HCT116 (cell line): ENCODE measurements around the gene DPH3. TPM values are rescaled to one million over a fixed set of nuclear protein-coding genes. Genes with fewer than 3 reads are reported as not detected.

ENCODE experiments used
- ATAC-seq: fragments of 200-7000 bp; cut with Tn5 transposase; 2 replicates; pipeline ENCODE4 v1.9.1; 2020; ENCODE audit warnings: mild to moderate bottlenecking, moderate library complexity
- BruUV-seq: library from RNA; stranded (reverse); fragments of 400-500 nt; replicated peaks from 2 replicates; lab custom pipeline; 2021; lab: Mats Ljungman, UMichigan
- CTCF ChIA-PET: fragments of 300-600 bp; sonication (Branson Sonifier 250); formaldehyde crosslinking; loops from one replicate; lab custom pipeline; 2021; ENCODE audit warnings: antibody characterized with exemption; lab: Charles Lee
- POLR2A ChIA-PET: fragments of 300-600, 350-600 bp; sonication (Branson Sonifier 250); formaldehyde crosslinking; loops from one replicate; lab custom pipeline; 2021; ENCODE audit warnings: antibody characterized with exemption; lab: Charles Lee
- RAD21 ChIA-PET, 2 experiments: fragments of 300-600 bp; sonication (Branson Sonifier 250); formaldehyde crosslinking; loops; one replicate each; lab custom pipeline; 2023; ENCODE audit warnings: low total read pairs in 2 of 2; ENCODE audit not compliant: uncharacterized antibody in 2 of 2, unreplicated experiment in 2 of 2, low non-redundant PET in 1 of 2; lab: Charles Lee
- DNase-seq: peaks from one replicate; pipeline ENCODE4 v3.0.0-alpha.2; 2010; ENCODE audit warnings: low read depth, low spot score
- H2AFZ ChIP-seq: fragments of 200-600 bp; shearing (Covaris generic), sonication (generic); 2 replicates; pipeline ENCODE4 v1.6.1; 2017; ENCODE audit warnings: low read depth, mixed run types, mixed read lengths, antibody characterized with exemption, low read length; ENCODE audit not compliant: poor library complexity, severe bottlenecking
- H3K27ac ChIP-seq: 2 replicates; pipeline ENCODE4 v1.5.1; 2012; ENCODE audit warnings: low read depth, low read length
- H3K27me3 ChIP-seq: fragments of 200-600 bp; sonication (generic); 2 replicates; pipeline ENCODE4 v1.6.1; 2016; ENCODE audit warnings: mixed run types, low read length, mixed read lengths; ENCODE audit not compliant: insufficient read depth
- H3K36me3 ChIP-seq, 2 experiments: fragments of 200-500 bp in 1 of 2; fragments of 200-600 bp in 1 of 2; sonication (Bioruptor generic) in 1 of 2; sonication (generic) in 1 of 2; 2 replicates each; pipeline versions ENCODE4 v1.5.1 to v1.6.1; 2014 to 2016; ENCODE audit warnings: low read length in 2 of 2, inconsistent platforms in 1 of 2, mixed read lengths in 1 of 2, mixed run types in 1 of 2; ENCODE audit not compliant: insufficient read depth in 2 of 2, control insufficient read depth in 1 of 2
- H3K4me1 ChIP-seq, 2 experiments: fragments of 200-600 bp in 1 of 2; sonication (generic) in 1 of 2; 2 replicates each; pipeline versions ENCODE4 v1.5.1 to v1.6.1; 2012 to 2017; ENCODE audit warnings: low read length in 2 of 2, inconsistent platforms in 1 of 2, mild to moderate bottlenecking in 1 of 2, mixed read lengths in 1 of 2, mixed run types in 1 of 2, moderate library complexity in 1 of 2; ENCODE audit not compliant: insufficient read depth in 2 of 2, control insufficient read depth in 1 of 2
- H3K4me2 ChIP-seq: fragments of 200-600 bp; sonication (generic); 2 replicates; pipeline ENCODE4 v1.6.1; 2017; ENCODE audit warnings: mixed run types, low read length, mixed read lengths
- H3K4me3 ChIP-seq, 2 experiments: fragments of 200-600 bp in 1 of 2; sonication (generic) in 1 of 2; replicated peaks in 1 of 2; 2 replicates each; pipeline ENCODE4 v1.5.1; 2011 to 2016; ENCODE audit warnings: low read length in 2 of 2, control low read depth in 1 of 2, low read depth in 1 of 2, mild to moderate bottlenecking in 1 of 2, mixed read lengths in 1 of 2, mixed run types in 1 of 2
- H3K79me2 ChIP-seq: fragments of 200-600 bp; sonication (generic); 2 replicates; pipeline ENCODE4 v1.6.1; 2017; ENCODE audit warnings: mild to moderate bottlenecking, mixed run types, low read length, moderate library complexity, mixed read lengths; ENCODE audit not compliant: insufficient read depth
- H3K9ac ChIP-seq: fragments of 200-600 bp; sonication (generic); 2 replicates; pipeline ENCODE4 v1.6.1; 2016; ENCODE audit warnings: low read length, mixed read lengths
- H3K9me2 ChIP-seq: fragments of 200-600 bp; sonication (generic), shearing (Covaris generic); 2 replicates; pipeline ENCODE4 v1.6.1; 2017; ENCODE audit warnings: mixed run types, mild to moderate bottlenecking, moderate library complexity; ENCODE audit not compliant: insufficient read depth
- H3K9me3 ChIP-seq, 2 experiments: fragments of 200-500 bp in 1 of 2; fragments of 200-600 bp in 1 of 2; sonication (Bioruptor generic) in 1 of 2; sonication (generic) in 1 of 2; 2 replicates each; pipeline ENCODE4 v1.6.1; 2014 to 2017; ENCODE audit warnings: low read length in 2 of 2, mixed read lengths in 2 of 2, inconsistent platforms in 1 of 2, low read depth in 1 of 2, mild to moderate bottlenecking in 1 of 2, mixed run types in 1 of 2, moderate library complexity in 1 of 2; ENCODE audit not compliant: control insufficient read depth in 1 of 2, insufficient read depth in 1 of 2
- H4K20me1 ChIP-seq: fragments of 200-600 bp; sonication (generic), shearing (Covaris generic); 2 replicates; pipeline ENCODE4 v1.6.1; 2017; ENCODE audit warnings: mixed run types, mild to moderate bottlenecking, moderate library complexity; ENCODE audit not compliant: insufficient read depth
- CBX3 ChIP-seq: IDR thresholded peaks from 2 replicates; pipeline ENCODE4 v1.6.1; 2012; ENCODE audit warnings: low read depth
- POLR2A ChIP-seq: IDR thresholded peaks from 2 replicates; pipeline ENCODE4 v1.7.0; 2011; ENCODE audit warnings: borderline replicate concordance; ENCODE audit not compliant: insufficient read depth, insufficient read length; ENCODE audit errors: extremely low read depth
- SP1 ChIP-seq: IDR thresholded peaks from 2 replicates; pipeline ENCODE4 v1.6.1; 2012; ENCODE audit warnings: low read depth
- ZFX ChIP-seq: fragments of 450-650 bp; IDR thresholded peaks from 2 replicates; pipeline ENCODE4 v1.6.1; 2017
- intact Hi-C: fragments of 100-400 bp; cut with micrococcal nuclease; formaldehyde crosslinking; loops from 2 replicates; pipeline ENCODE4 v1.10.0; 2022
- total RNA-seq: library from RNA; stranded (reverse); gene quantifications from one replicate; pipeline ENCODE4 v1.2.1, GENCODE V29; 2021; ENCODE audit not compliant: unreplicated experiment
- TF ChIP-seq, protein P1 (sequence below): IDR thresholded peaks from 2 replicates; pipeline ENCODE4 v1.6.1; 2012; ENCODE audit warnings: low read depth

DPH3 gene
- total RNA-seq, 1 experiment from 2014 or later = 13.8 TPM

DNA sequence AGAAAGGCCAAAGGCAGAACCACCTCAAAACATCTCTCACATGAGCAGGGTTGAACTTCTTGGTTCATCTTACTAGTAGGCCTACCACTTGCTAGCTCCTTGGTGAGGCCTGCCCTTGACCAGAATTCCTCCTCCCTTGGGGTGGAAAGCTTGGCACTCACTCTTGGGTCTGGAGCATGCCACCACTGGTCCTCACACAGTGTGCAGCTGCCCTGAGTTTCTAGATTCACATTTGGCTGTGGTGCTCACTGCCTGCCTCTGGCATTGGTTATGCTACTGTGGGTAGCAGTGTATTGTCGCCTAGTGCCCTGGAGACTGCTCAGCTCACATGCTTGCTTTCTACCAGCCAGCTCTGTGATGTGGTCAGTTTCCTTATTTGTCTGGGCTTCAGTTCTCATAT lies 23.9 kb upstream of the DPH3 start:
- ATAC-seq = no peak
- no peaks in the 10 kb centered on the region for H3K27me3 ChIP-seq
- no peak for DNase-seq
- H3K9ac ChIP-seq = no peak overlapping the region
- no peaks in the 10 kb centered on the region for H4K20me1 ChIP-seq
- no peaks in the 10 kb centered on the region for H3K4me1 ChIP-seq
- H3K27ac ChIP-seq = no peak overlapping the region
- H3K36me3 ChIP-seq = peaks cover 0 to 4% of the 10 kb centered on the region in 2 experiments; a peak in 2 of 4 replicates
- no peak overlapping the region for H3K4me3 ChIP-seq
- H3K9me2 ChIP-seq = no peaks in the 10 kb centered on the region
- H3K9me3 ChIP-seq = no peaks in the 10 kb centered on the region
- no peak overlapping the region for H3K4me2 ChIP-seq
- BruUV-seq = no TSS peak
- H3K79me2 ChIP-seq = peaks cover 4% of the 10 kb centered on the region; the same call in 1 of the 2 replicates
- no peak for TF ChIP-seq ZFX
- TF ChIP-seq POLR2A = no peak
- TF ChIP-seq, protein P1, sequence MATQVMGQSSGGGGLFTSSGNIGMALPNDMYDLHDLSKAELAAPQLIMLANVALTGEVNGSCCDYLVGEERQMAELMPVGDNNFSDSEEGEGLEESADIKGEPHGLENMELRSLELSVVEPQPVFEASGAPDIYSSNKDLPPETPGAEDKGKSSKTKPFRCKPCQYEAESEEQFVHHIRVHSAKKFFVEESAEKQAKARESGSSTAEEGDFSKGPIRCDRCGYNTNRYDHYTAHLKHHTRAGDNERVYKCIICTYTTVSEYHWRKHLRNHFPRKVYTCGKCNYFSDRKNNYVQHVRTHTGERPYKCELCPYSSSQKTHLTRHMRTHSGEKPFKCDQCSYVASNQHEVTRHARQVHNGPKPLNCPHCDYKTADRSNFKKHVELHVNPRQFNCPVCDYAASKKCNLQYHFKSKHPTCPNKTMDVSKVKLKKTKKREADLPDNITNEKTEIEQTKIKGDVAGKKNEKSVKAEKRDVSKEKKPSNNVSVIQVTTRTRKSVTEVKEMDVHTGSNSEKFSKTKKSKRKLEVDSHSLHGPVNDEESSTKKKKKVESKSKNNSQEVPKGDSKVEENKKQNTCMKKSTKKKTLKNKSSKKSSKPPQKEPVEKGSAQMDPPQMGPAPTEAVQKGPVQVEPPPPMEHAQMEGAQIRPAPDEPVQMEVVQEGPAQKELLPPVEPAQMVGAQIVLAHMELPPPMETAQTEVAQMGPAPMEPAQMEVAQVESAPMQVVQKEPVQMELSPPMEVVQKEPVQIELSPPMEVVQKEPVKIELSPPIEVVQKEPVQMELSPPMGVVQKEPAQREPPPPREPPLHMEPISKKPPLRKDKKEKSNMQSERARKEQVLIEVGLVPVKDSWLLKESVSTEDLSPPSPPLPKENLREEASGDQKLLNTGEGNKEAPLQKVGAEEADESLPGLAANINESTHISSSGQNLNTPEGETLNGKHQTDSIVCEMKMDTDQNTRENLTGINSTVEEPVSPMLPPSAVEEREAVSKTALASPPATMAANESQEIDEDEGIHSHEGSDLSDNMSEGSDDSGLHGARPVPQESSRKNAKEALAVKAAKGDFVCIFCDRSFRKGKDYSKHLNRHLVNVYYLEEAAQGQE = no peak
- TF ChIP-seq SP1 = no peak
- TF ChIP-seq CBX3 = no peak
- RAD21 ChIA-PET = no interaction called here
- CTCF ChIA-PET = interaction anchor here (1.4 kb wide), 1 partner anchor 262 kb away, joined by 7 read pairs; no protein-coding TSS in a partner anchor
- no peak overlapping the region for H2AFZ ChIP-seq
- POLR2A ChIA-PET = no interaction called here
- intact Hi-C loops = no loop called here
